Cardiac septum (tissue), 1 donor: ENCODE data around the gene ING5. TPM values are rescaled to one million over a fixed set of nuclear protein-coding genes. Genes with fewer than 3 reads are reported as not detected.
"Not testable (repeated sequence)": the region's sequence is repeated elsewhere in the genome, so short reads cannot be mapped to it uniquely, and the experiment has no call there.

ENCODE experiments used
- DNase-seq: peaks from one replicate; pipeline ENCODE4 v3.0.0-alpha.2; 2020; ENCODE audit warnings: low spot score
- intact Hi-C: fragments of 100-400 bp; cut with DNase I; formaldehyde crosslinking; loops from one replicate; pipeline ENCODE4 v1.14.0; 2022
- total RNA-seq: library from RNA; stranded (reverse); fragmentation: NEBNext Ultra II Directional; extraction: Animal tissue kit (Norgen Biotek cat#: 25700); gene quantifications from one replicate; pipeline ENCODE4 v1.2.1, GENCODE V29; 2021
- donor health status: DM: no; HTN: no; CAD: no.

ING5 gene
- total RNA-seq, 1 donor from 2014 or later = 14.9 TPM

GRCh38 chr2:241751776-241752175, 49.9 kb downstream of the ING5 start:
- intact Hi-C loops = no loop called here
- no peak for DNase-seq

- intact Hi-C loops = no loop called here
- no peak for DNase-seq
Measured at GRCh38 chr2:241752253-241752652, 50.4 kb downstream of the ING5 start.

GRCh38 chr2:241752689-241753276, 50.9 kb downstream of the ING5 start:
- DNase-seq = no peak
- intact Hi-C loops = no loop called here

- intact Hi-C loops = no loop called here
- no peak for DNase-seq
Measured at GRCh38 chr2:241753493-241753892, 51.7 kb downstream of the ING5 start.

- intact Hi-C loops = no loop called here
- no peak for DNase-seq
Measured at GRCh38 chr2:241754042-241754441, 52.2 kb downstream of the ING5 start.

- intact Hi-C loops = no loop called here
- DNase-seq = no peak
Measured at GRCh38 chr2:241755166-241755565, 53.3 kb downstream of the ING5 start.

- no peak for DNase-seq
- intact Hi-C loops = no loop called here
Measured at GRCh38 chr2:241755777-241756176, 53.9 kb downstream of the ING5 start.

- no peak for DNase-seq
- intact Hi-C loops = no loop called here
Measured at GRCh38 chr2:241759067-241759807, 57.4 kb downstream of the ING5 start.

GRCh38 chr2:241759893-241760292, 58.1 kb downstream of the ING5 start:
- DNase-seq, intact Hi-C loops: not testable (repeated sequence)

GRCh38 chr2:241760301-241760771, 58.5 kb downstream of the ING5 start:
- intact Hi-C loops = no loop called here
- no peak for DNase-seq

GRCh38 chr2:241762321-241762932, 60.6 kb downstream of the ING5 start:
- intact Hi-C loops = no loop called here
- DNase-seq = peak; percentile 62

GRCh38 chr2:241762933-241763369, 61.1 kb downstream of the ING5 start:
- intact Hi-C loops = no loop called here
- DNase-seq = peak; percentile 62

GRCh38 chr2:241763551-241764274, 61.9 kb downstream of the ING5 start:
- peak; percentile 71 for DNase-seq
- intact Hi-C loops = no loop called here

- intact Hi-C loops = no loop called here
- peak; percentile 69 for DNase-seq
Measured at GRCh38 chr2:241764275-241765241, 62.7 kb downstream of the ING5 start.

- intact Hi-C loops = no loop called here
- peak; percentile 22 for DNase-seq
Measured at GRCh38 chr2:241767464-241768250, 65.8 kb downstream of the ING5 start.

- no peak for DNase-seq
- intact Hi-C loops = no loop called here
Measured at GRCh38 chr2:241768251-241768711, 66.4 kb downstream of the ING5 start.

- no peak for DNase-seq
- intact Hi-C loops = no loop called here
Measured at GRCh38 chr2:241768850-241769249, 67.0 kb downstream of the ING5 start.

- peak; percentile 54 for DNase-seq
- intact Hi-C loops = no loop called here
Measured at GRCh38 chr2:241769819-241770184, 68.0 kb downstream of the ING5 start.
